VCaP (cell line): Measurements from ENCODE around the gene SPATA31E1.

Experiments
- H3K27ac ChIP-seq: fragments of 450-650 bp; 2 replicates; pipeline ENCODE4 v1.5.1; 2017
- TF ChIP-seq, protein P1 (sequence below): fragments of 450-650 bp; conservative IDR thresholded peaks from 2 replicates; pipeline ENCODE4 v1.5.1; 2017; ENCODE audit warnings: mild to moderate bottlenecking, moderate library complexity

The SPATA31E1 gene

DNA sequence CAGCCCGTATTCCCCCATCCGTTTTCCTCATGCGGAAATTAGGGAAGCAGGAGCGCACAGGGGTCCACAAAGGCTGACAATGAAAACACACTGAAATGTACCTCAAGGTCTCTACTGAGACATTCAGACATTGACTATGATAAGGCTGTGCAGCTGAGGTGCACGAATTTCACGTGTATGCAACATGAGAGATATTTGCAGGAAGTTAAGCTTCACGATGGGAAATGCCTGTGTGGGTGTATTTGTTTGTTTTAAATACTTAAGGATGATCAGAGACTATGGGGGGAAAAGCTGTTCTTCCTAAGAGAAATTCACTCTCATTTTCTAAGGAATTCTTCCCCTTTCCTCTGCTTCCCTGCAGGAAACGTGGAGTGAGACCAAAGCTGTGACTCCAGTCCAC lies 2.6 kb upstream of the SPATA31E1 start:
- TF ChIP-seq, protein P1, sequence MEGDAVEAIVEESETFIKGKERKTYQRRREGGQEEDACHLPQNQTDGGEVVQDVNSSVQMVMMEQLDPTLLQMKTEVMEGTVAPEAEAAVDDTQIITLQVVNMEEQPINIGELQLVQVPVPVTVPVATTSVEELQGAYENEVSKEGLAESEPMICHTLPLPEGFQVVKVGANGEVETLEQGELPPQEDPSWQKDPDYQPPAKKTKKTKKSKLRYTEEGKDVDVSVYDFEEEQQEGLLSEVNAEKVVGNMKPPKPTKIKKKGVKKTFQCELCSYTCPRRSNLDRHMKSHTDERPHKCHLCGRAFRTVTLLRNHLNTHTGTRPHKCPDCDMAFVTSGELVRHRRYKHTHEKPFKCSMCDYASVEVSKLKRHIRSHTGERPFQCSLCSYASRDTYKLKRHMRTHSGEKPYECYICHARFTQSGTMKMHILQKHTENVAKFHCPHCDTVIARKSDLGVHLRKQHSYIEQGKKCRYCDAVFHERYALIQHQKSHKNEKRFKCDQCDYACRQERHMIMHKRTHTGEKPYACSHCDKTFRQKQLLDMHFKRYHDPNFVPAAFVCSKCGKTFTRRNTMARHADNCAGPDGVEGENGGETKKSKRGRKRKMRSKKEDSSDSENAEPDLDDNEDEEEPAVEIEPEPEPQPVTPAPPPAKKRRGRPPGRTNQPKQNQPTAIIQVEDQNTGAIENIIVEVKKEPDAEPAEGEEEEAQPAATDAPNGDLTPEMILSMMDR, result no peak
- H3K27ac ChIP-seq, result no peak overlapping the region

DNA sequence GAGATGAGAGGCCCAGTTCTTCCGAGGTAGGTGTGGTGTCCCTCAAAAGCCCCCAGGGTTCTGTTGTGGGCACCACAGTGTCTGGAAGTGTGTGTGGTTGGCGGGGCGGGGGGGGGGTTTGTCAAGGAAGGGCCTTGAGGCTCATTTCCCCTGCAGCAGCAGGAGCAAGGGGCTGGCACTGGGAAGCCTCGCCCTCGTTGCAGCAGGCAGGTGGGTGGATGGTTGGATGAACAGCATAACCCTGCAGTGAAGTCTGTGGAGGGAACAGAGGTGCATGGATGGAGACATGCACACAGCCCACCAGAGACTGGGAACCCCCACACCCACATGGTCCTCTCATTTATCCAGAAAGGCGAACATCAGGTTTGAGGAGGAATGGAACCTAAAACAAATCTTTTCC lies 2.0 kb upstream of the SPATA31E1 start:
- TF ChIP-seq, protein P1, result no peak
- H3K27ac ChIP-seq, result no peak overlapping the region

DNA sequence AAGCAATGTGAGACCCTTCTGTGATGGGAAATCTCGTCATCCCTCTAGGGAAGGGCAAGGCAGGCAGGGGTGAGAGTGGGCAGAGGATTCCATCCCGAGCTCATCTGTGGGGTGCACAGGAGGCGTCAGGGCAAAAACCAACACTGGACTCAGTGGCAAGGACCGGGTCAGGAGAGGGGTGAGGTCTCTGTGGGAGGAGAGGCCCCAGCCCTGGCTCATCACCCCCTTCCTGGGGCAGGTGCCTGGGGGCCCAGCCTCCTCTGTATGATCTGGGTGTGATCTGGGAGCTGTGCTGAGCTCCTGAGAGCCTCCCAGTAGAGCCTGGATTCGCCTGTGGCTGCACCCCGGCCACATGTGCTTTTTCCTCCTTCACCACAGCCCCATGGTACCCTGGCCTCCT lies 597 bp downstream of the SPATA31E1 start:
- TF ChIP-seq, protein P1, result no peak
- H3K27ac ChIP-seq, result no peak overlapping the region

- no peak overlapping the region for H3K27ac ChIP-seq
- TF ChIP-seq, protein P1, result peak; percentile 22
Observed at GRCh38 chr9:87883990-87884389, 1.3 kb downstream of the SPATA31E1 start.

GRCh38 chr9:87884578-87885459 lies 2.1 kb downstream of the SPATA31E1 start:
- H3K27ac ChIP-seq, result no peak overlapping the region
- TF ChIP-seq, protein P1, result no peak

DNA sequence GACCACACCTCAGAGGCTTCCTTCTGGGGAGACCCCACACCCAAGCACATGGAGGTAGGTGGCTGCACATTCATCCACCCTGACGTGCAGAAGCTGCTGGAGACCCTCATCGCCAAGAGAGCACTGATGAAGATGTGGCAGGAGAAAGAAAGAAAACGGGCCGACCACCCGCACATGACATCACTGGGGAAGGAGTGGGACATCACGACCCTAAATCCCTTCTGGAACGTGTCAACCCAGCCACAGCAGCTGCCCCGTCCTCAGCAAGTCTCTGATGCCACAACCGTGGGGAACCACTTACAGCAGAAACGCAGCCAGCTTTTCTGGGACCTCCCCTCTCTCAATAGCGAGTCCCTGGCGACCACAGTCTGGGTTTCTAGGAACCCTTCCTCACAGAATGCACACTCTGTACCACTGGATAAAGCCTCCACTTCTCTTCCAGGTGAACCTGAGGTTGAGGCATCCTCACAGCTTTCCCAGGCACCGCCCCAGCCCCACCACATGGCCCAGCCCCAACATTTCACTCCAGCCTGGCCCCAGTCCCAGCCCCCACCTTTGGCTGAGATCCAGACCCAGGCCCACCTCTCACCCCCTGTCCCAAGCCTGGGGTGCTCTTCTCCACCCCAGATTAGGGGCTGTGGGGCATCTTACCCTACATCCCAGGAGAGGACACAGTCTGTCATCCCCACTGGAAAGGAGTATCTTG lies 3.0 kb downstream of the SPATA31E1 start:
- TF ChIP-seq, protein P1, result no peak
- no peak overlapping the region for H3K27ac ChIP-seq

DNA sequence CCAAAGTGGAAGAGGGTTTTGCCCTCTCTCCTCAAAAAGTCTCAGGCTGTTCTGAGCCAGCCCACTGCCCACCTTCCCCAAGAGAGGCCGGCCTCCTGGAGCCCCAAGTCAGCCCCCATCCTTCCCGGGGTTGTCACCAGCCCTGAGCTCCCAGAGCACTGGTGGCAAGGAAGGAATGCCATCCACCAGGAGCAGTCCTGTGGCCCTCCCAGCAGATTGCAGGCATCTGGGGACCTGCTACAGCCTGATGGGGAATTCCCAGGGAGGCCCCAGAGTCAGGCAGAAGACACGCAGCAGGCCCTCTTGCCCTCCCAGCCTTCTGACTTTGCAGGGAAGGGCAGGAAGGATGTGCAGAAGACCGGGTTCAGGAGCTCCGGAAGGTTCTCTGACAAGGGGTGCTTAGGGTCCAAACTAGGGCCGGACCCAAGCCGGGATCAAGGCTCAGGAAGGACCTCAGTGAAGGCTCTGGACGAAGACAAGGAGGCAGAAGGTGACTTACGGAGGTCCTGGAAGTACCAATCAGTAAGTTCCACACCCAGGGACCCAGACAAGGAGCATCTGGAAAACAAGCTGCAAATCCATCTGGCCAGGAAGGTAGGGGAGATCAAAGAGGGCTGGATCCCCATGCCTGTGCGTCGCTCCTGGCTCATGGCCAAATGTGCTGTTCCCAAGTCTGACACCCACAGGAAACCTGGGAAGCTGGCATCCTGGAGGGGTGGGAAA lies 3.7 kb downstream of the SPATA31E1 start:
- TF ChIP-seq, protein P1, result no peak
- H3K27ac ChIP-seq, result no peak overlapping the region
